Liver (tissue), 9 donors: ENCODE measurements around the gene SRXN1. TPM values are rescaled to one million over a fixed set of nuclear protein-coding genes. Genes with fewer than 3 reads are reported as not detected.

ENCODE experiments used
- DNase-seq: peaks from one replicate; pipeline ENCODE4 v3.0.0-alpha.2; 2017; ENCODE audit warnings: low spot score
- H3K27ac ChIP-seq, 2 donors: one replicate each; pipeline ENCODE4 v1.7.0; 2013; ENCODE audit warnings: inconsistent platforms in 2 of 2, low read length in 2 of 2, control low read depth in 1 of 2, low read depth in 1 of 2, mild to moderate bottlenecking in 1 of 2
- H3K27me3 ChIP-seq, 4 donors: one replicate each; pipeline versions ENCODE4 v1.6.1 to v1.7.0; 2013; ENCODE audit warnings: low read length in 3 of 4, inconsistent platforms in 1 of 4, mild to moderate bottlenecking in 1 of 4, moderate library complexity in 1 of 4; ENCODE audit not compliant: control insufficient read depth in 4 of 4, insufficient read depth in 4 of 4
- H3K36me3 ChIP-seq, 4 donors: one replicate each; pipeline versions ENCODE4 v1.6.1 to v1.7.0; 2013; ENCODE audit warnings: low read length in 3 of 4, mild to moderate bottlenecking in 3 of 4, low read depth in 1 of 4, moderate library complexity in 1 of 4; ENCODE audit not compliant: control insufficient read depth in 4 of 4, insufficient read depth in 3 of 4
- H3K4me1 ChIP-seq, 4 donors: one replicate each; pipeline versions ENCODE4 v1.6.1 to v1.7.0; 2013; ENCODE audit warnings: low read length in 3 of 4, mild to moderate bottlenecking in 3 of 4, moderate library complexity in 1 of 4; ENCODE audit not compliant: control insufficient read depth in 4 of 4, insufficient read depth in 4 of 4
- H3K4me3 ChIP-seq, 3 donors: one replicate each; pipeline versions ENCODE4 v1.6.1 to v1.7.0; 2013; ENCODE audit warnings: low read length in 3 of 3, control low read depth in 1 of 3, low read depth in 1 of 3, mild to moderate bottlenecking in 1 of 3
- H3K9ac ChIP-seq, 2 donors: one replicate each; pipeline ENCODE4 v1.7.0; 2013; ENCODE audit warnings: low read length in 2 of 2, mild to moderate bottlenecking in 2 of 2, moderate library complexity in 2 of 2, control low read depth in 1 of 2, low read depth in 1 of 2
- H3K9me3 ChIP-seq, 4 donors: one replicate each; pipeline versions ENCODE4 v1.6.1 to v1.7.0; 2013; ENCODE audit warnings: low read length in 3 of 4; ENCODE audit not compliant: control insufficient read depth in 4 of 4
- EGR1 ChIP-seq, 2 donors: IDR thresholded peaks; 2 replicates each; pipeline ENCODE4 v1.6.1; 2016 to 2018; ENCODE audit warnings: antibody characterized with exemption in 2 of 2, low read depth in 2 of 2
- FOXA1 ChIP-seq: IDR thresholded peaks from 2 replicates; pipeline ENCODE4 v1.6.1; 2016; ENCODE audit warnings: antibody characterized with exemption
- FOXA2 ChIP-seq: IDR thresholded peaks from 2 replicates; pipeline ENCODE4 v1.6.1; 2016; ENCODE audit warnings: antibody characterized with exemption
- GABPA ChIP-seq, 2 donors: IDR thresholded peaks in 1 of 2; conservative IDR thresholded peaks in 1 of 2; 2 replicates each; pipeline ENCODE4 v1.6.1; 2016; ENCODE audit warnings: antibody characterized with exemption in 2 of 2, mild to moderate bottlenecking in 1 of 2, moderate library complexity in 1 of 2
- HNF4A ChIP-seq, 2 donors: conservative IDR thresholded peaks; 2 replicates each; pipeline ENCODE4 v1.6.1; 2016; ENCODE audit warnings: antibody characterized with exemption in 2 of 2, mild to moderate bottlenecking in 2 of 2
- HNF4G ChIP-seq: IDR thresholded peaks from 2 replicates; pipeline ENCODE4 v1.6.1; 2016; ENCODE audit warnings: antibody characterized with exemption
- JUND ChIP-seq, 2 donors: IDR thresholded peaks; 2 replicates each; pipeline ENCODE4 v1.6.1; 2016; ENCODE audit warnings: antibody characterized with exemption in 2 of 2
- NR2F2 ChIP-seq: IDR thresholded peaks from 2 replicates; pipeline ENCODE4 v1.6.1; 2016; ENCODE audit warnings: antibody characterized with exemption
- RAD21 ChIP-seq, 2 donors: IDR thresholded peaks; 2 replicates each; pipeline ENCODE4 v1.6.1; 2016; ENCODE audit warnings: antibody characterized with exemption in 2 of 2, mild to moderate bottlenecking in 2 of 2
- RXRA ChIP-seq, 2 donors: IDR thresholded peaks; 2 replicates each; pipeline ENCODE4 v1.6.1; 2017 to 2018; ENCODE audit warnings: antibody characterized with exemption in 2 of 2, mild to moderate bottlenecking in 1 of 2
- SP1 ChIP-seq: IDR thresholded peaks from 2 replicates; pipeline ENCODE4 v1.6.1; 2018; ENCODE audit warnings: antibody characterized with exemption, mild to moderate bottlenecking
- TAF1 ChIP-seq: conservative IDR thresholded peaks from 2 replicates; pipeline ENCODE4 v1.6.1; 2016; ENCODE audit warnings: antibody characterized with exemption, mild to moderate bottlenecking
- YY1 ChIP-seq: IDR thresholded peaks from 2 replicates; pipeline ENCODE4 v1.6.1; 2016; ENCODE audit warnings: antibody characterized with exemption, mild to moderate bottlenecking
- WGBS: extraction: QIAGEN DNeasy Blood & Tissue Kit; methylation state at CpG from one replicate; pipeline ENCODE4 v1.1.7; 2013; 5-methylcytosine and 5-hydroxymethylcytosine counted together
- polyA plus RNA-seq, 2 donors: library from polyadenylated mRNA; stranded (reverse) in 1 of 2; unstranded in 1 of 2; fragments of 200-250 nt in 1 of 2; fragments of >200 nt in 1 of 2; fragmentation: Nextera tagmentation in 1 of 2; extraction: Ambion mirVana in 1 of 2; gene quantifications; one replicate each; pipeline versions ENCODE4 v1.2.1 to v1.2.3, GENCODE V29; 2013 to 2015
- total RNA-seq, 2 donors: library from RNA; depleted of rRNA; stranded (reverse); fragments of >200 nt; gene quantifications; one replicate each; pipeline ENCODE4 v1.2.3, GENCODE V29; 2014
- TF ChIP-seq, protein P1 (sequence below): fragments of 150-350 bp; IDR thresholded peaks from 2 replicates; pipeline ENCODE4 v1.5.1; 2017; ENCODE audit warnings: improper control_type of control experiment, low read depth, low read length; ENCODE audit not compliant: missing input control
- TF ChIP-seq, protein P2 (sequence below): IDR thresholded peaks from 2 replicates; pipeline ENCODE4 v1.6.1; 2016; ENCODE audit warnings: antibody characterized with exemption, mild to moderate bottlenecking
- TF ChIP-seq, protein P3 (sequence below): IDR thresholded peaks from 2 replicates; pipeline ENCODE4 v1.6.1; 2016; ENCODE audit warnings: antibody characterized with exemption
- TF ChIP-seq, protein P4 (sequence below): IDR thresholded peaks from 2 replicates; pipeline ENCODE4 v1.6.1; 2016; ENCODE audit warnings: antibody characterized with exemption
- TF ChIP-seq, protein P5 (sequence below): IDR thresholded peaks from 2 replicates; pipeline ENCODE4 v1.6.1; 2016; ENCODE audit warnings: antibody characterized with exemption
- donor health status: healthy.
- donor health status: healthy.
- donor health status: healthy.
- donor health status: healthy.
- donor health status: healthy.

The SRXN1 gene
- total and polyA plus RNA-seq, 4 donors, result 14.3 to 60.2 (median 24.8) TPM

DNA sequence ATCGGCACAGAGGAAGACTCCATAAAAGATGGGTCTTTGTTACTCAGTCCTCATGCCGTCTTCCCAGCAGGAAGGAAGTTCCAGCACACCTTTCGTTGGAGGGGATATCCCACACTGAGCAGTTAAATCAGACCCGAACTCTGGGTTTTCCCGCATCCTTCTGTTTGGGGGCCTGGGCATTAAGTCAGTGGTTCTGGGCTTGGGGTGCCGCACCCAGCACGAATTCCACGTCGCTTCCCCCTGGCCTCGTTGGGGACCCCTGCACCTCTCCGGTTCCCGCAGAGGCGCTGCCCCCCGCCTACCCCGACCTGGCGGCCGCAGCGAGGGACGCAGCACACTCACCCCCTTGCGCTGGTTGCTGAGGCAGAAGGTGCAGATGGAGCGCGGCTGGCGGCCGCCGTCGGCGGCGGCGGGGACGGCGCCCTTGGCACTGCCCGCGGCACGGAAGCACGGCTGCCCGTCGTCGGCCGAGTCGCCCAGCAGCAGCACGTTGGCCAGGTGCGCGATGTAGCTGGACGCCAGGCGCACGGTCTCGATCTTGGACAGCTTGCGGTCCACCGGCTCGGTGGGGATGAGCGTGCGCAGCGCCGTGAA, 43.5 kb downstream of the SRXN1 start:
- Histone ChIP-seq H3K36me3 (no peaks in the 10 kb centered on the region), H3K27ac (no peak overlapping the region), H3K9ac (no peak overlapping the region), H3K27me3 (peaks cover 0 to 13% (median 9%) of the 10 kb centered on the region in 4 donors), H3K4me3 (peak overlapping the region in 1 of 3 donors; percentile 21), H3K4me1 (peaks cover 0 to 3% (median 1%) of the 10 kb centered on the region in 4 donors), H3K9me3 (no peaks in the 10 kb centered on the region)
- no peak for DNase-seq
- TF ChIP-seq HNF4A (conservative IDR thresholded peaks at IDR 0.05), result no peak
- TF ChIP-seq RXRA (IDR thresholded peaks at IDR 0.05), result no peak
- TF ChIP-seq, protein P1, sequence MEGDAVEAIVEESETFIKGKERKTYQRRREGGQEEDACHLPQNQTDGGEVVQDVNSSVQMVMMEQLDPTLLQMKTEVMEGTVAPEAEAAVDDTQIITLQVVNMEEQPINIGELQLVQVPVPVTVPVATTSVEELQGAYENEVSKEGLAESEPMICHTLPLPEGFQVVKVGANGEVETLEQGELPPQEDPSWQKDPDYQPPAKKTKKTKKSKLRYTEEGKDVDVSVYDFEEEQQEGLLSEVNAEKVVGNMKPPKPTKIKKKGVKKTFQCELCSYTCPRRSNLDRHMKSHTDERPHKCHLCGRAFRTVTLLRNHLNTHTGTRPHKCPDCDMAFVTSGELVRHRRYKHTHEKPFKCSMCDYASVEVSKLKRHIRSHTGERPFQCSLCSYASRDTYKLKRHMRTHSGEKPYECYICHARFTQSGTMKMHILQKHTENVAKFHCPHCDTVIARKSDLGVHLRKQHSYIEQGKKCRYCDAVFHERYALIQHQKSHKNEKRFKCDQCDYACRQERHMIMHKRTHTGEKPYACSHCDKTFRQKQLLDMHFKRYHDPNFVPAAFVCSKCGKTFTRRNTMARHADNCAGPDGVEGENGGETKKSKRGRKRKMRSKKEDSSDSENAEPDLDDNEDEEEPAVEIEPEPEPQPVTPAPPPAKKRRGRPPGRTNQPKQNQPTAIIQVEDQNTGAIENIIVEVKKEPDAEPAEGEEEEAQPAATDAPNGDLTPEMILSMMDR, result no peak
- TF ChIP-seq HNF4G, result no peak
- TF ChIP-seq, protein P2, sequence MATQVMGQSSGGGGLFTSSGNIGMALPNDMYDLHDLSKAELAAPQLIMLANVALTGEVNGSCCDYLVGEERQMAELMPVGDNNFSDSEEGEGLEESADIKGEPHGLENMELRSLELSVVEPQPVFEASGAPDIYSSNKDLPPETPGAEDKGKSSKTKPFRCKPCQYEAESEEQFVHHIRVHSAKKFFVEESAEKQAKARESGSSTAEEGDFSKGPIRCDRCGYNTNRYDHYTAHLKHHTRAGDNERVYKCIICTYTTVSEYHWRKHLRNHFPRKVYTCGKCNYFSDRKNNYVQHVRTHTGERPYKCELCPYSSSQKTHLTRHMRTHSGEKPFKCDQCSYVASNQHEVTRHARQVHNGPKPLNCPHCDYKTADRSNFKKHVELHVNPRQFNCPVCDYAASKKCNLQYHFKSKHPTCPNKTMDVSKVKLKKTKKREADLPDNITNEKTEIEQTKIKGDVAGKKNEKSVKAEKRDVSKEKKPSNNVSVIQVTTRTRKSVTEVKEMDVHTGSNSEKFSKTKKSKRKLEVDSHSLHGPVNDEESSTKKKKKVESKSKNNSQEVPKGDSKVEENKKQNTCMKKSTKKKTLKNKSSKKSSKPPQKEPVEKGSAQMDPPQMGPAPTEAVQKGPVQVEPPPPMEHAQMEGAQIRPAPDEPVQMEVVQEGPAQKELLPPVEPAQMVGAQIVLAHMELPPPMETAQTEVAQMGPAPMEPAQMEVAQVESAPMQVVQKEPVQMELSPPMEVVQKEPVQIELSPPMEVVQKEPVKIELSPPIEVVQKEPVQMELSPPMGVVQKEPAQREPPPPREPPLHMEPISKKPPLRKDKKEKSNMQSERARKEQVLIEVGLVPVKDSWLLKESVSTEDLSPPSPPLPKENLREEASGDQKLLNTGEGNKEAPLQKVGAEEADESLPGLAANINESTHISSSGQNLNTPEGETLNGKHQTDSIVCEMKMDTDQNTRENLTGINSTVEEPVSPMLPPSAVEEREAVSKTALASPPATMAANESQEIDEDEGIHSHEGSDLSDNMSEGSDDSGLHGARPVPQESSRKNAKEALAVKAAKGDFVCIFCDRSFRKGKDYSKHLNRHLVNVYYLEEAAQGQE, result no peak
- no peak for TF ChIP-seq JUND (IDR thresholded peaks at IDR 0.05)
- no peak for TF ChIP-seq YY1
- no peak for TF ChIP-seq EGR1 (IDR thresholded peaks at IDR 0.05; ENCODE audit: low read depth in 2 of 2)
- no peak for TF ChIP-seq TAF1
- TF ChIP-seq, protein P3, sequence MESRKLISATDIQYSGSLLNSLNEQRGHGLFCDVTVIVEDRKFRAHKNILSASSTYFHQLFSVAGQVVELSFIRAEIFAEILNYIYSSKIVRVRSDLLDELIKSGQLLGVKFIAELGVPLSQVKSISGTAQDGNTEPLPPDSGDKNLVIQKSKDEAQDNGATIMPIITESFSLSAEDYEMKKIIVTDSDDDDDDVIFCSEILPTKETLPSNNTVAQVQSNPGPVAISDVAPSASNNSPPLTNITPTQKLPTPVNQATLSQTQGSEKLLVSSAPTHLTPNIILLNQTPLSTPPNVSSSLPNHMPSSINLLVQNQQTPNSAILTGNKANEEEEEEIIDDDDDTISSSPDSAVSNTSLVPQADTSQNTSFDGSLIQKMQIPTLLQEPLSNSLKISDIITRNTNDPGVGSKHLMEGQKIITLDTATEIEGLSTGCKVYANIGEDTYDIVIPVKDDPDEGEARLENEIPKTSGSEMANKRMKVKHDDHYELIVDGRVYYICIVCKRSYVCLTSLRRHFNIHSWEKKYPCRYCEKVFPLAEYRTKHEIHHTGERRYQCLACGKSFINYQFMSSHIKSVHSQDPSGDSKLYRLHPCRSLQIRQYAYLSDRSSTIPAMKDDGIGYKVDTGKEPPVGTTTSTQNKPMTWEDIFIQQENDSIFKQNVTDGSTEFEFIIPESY, result no peak
- TF ChIP-seq, protein P4, sequence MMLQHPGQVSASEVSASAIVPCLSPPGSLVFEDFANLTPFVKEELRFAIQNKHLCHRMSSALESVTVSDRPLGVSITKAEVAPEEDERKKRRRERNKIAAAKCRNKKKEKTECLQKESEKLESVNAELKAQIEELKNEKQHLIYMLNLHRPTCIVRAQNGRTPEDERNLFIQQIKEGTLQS, result no peak
- no peak for TF ChIP-seq SP1
- no peak for TF ChIP-seq FOXA2
- TF ChIP-seq NR2F2, result no peak
- TF ChIP-seq RAD21 (IDR thresholded peaks at IDR 0.05), result no peak
- TF ChIP-seq FOXA1, result no peak
- TF ChIP-seq, protein P5, sequence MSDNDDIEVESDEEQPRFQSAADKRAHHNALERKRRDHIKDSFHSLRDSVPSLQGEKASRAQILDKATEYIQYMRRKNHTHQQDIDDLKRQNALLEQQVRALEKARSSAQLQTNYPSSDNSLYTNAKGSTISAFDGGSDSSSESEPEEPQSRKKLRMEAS, result no peak
- no peak for TF ChIP-seq GABPA (IDR thresholded peaks at IDR 0.05 in 1 of 2, conservative IDR thresholded peaks at IDR 0.05 in 1 of 2)
- WGBS, result 12% methylated on average over 53 of the region's 54 CpGs
